SHP77 (cell line): Measurements from ENCODE around the gene CLTCL1.
A peak's percentile ranks its signal among the peaks of the same experiment; 100 is the strongest.

Experiments
- DNase-seq, 2 experiments: peaks; one replicate each; lab custom pipeline; 2025; lab: John Stamatoyannopoulos, UW

Gene CLTCL1

DNA sequence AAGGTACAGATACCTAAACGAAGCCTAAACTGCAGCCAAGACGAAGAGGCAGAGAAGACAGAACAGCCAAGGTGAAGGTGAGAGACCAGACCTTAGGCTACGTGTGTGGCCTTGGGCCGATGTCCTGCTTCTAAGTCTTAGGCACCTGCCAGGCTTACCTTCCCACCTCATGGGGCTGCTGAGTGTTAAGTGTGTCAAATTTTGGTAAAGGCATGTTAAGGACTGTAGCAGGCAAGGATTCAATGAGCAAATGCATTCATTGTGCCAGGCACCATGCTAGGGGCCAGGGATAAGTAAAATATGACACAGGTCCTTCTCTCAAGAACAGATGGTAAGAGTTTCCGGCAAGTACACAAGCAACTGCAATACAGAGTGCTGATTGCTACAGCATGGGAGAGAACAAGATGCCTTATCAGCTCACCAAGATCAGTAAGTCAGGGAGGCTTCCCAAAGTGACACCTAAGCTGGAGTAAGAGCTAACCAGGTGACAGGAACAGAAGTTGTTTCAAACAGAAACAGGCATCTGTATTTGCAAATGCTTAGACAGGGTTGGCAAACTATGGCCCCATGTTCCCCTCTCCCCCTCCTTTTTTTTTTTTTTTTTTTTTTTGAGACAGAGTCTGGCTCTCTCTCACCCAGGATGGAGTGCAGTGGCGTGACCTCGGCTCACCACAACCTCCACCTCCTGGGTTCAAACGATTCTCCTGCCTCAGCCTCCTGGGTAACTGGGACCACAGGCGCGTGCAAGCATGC is 46.7 kb downstream of the CLTCL1 start:
- no peak for DNase-seq

GRCh38 chr22:19242699-19243098 is 48.8 kb downstream of the CLTCL1 start:
- DNase-seq: no peak

DNA sequence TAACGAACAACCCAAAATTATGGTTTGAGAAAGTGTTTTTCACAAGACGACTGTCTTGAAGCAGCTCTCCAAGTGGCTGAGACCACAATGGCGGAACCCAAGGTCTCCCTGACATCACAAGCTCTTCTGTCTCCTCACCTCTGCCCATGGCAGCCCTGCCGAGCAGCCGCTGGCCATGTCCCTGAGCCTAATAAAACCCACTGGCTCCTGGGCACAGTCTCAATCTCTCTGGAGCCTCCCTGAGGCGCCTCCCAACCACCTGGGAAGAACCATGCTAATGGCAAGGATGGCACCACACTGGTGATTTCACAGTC is 50.0 kb downstream of the CLTCL1 start:
- no peak for DNase-seq

DNA sequence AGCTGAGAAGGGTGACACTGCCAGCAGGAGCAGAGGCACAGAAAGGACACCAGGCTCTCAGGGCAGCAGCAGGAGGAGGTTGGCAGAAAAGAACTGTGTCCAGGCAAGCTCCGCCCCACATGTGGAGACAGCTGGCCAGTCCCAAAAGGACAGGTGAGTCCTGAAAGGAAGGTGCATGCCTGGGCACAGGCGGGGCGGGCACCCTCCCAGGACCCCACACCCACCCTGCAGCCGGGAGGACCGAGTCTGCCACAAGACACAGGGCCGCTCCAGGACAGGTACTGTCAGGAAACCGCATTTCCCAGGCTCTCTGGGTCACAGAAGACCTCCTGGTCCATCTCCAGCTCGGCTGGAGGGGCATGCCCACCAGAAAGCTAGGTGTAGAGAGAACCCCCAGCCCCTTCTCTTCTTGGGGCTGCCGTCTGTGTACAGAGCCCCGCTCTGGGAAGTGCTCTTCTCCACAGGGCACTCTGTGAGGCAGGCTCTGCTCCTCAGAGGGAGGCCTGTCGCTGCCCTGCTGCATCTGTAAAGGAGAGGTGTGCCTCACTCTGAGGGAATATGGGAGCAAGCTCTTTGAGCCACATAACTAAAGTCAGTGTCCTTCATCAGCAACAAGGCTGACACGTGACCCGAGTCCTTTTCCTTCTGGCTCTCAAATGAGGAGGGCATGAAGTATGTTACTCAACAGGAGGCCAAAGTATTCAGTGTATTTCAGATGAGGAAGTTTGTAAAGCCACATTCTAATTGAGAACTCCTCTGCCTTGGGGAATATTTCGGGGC is 50.5 kb downstream of the CLTCL1 start:
- no peak for DNase-seq

GRCh38 chr22:19239464-19239863 is 52.1 kb downstream of the CLTCL1 start:
- no peak for DNase-seq

- DNase-seq: no peak
These were observed 52.6 kb downstream of the CLTCL1 start for GRCh38 chr22:19238900-19239299.

GRCh38 chr22:19235874-19236273 is 55.6 kb downstream of the CLTCL1 start:
- DNase-seq: no peak

DNA sequence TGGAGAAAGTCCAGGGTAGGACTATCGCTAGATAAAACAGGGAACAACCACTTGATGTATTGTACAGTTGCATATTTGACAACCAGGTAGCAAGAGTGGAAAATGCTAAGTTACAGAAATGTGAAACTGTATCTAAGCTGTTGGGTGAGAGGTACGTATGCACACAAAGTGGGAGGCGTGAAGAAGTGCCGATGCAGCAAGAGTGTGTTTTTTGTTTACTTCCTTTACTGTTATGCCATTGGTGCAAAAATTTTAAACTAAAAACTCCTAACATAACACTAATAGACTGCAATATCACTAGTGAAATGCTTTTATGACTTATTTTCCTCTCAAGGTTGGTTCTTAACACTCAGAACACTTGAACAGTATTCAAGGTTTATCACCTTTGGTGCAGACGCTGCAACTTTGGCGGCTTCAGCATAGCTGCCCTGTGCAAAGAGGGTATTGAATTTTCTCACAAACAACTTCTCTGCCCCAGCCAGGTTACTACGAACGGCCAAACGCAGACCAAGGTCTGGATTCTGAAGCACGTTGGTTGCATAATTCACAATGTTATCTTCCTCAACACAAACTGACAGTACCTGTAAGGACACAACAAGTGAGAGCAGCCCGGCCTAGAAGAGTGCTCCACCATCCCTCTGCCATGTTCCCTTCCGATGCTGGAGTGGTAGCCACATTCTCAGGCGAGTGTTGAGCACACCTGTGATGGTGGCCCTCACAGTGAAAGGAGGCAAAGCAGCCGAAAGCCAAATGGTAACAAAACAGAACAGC is 57.2 kb downstream of the CLTCL1 start:
- DNase-seq: no peak

GRCh38 chr22:19233189-19233661 is 58.3 kb downstream of the CLTCL1 start:
- DNase-seq: no peak

- peak in 1 of 2 experiments; percentile 61 for DNase-seq
These were observed 58.9 kb downstream of the CLTCL1 start for GRCh38 chr22:19232623-19233022.

DNA sequence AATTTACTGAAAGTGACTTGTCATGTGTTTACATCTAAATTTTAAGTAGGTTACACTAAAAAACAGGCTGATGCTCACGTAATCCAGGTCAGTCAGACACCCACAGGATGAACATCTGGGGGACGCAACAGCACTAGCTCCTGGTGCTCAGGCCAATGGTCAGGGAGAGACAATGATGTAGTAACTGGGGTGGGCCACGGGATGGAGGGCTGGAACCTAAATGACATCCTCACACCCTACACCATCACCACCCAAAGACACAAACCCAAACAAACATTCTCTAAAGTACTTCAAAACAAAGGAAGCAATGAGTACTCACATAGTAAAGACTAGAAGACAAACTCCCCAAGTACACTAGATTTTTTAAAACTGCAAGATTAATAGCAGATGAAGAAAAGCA is 59.5 kb downstream of the CLTCL1 start:
- no peak for DNase-seq

- no peak for DNase-seq
These were observed 61.9 kb downstream of the CLTCL1 start for GRCh38 chr22:19229600-19229999.

DNA sequence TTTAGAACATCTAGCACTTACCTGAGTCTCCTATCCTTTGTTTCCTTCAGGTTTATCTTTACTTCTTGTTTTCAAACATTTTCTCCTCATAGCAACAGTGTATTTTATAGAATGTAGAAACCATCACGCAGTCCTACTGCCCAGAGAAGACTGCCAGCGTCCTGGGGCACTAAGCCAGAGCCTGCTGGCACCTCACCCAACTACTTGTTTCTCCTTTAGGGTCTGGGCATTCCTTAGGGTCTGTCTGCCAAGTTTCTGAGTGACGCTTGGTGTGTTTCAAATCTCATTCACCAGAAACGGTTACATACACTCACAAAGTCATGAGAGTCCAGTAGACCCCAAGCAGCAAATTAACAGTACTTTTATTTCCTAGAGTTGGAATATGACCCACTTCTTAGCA is 63.3 kb downstream of the CLTCL1 start:
- DNase-seq: no peak

DNA sequence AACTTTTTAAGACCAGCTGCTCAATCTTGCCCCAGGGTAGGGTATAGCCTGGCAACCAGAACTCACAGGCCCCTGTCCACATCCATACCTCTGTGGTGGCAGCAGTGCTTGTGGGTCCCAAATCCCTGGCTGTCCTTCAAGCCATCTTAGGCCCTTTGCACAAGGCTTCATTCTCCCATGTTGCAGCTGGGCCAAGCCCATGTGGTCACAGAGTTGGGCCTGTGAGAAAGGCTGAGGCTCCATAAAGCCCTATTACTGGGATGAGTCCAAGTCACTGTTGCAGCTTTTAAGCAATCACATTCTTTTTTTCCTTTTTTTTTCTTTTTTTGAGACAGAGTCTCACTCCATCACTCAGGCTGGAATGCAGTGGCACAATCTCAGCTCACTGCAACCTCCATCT is 65.1 kb downstream of the CLTCL1 start:
- no peak for DNase-seq

DNA sequence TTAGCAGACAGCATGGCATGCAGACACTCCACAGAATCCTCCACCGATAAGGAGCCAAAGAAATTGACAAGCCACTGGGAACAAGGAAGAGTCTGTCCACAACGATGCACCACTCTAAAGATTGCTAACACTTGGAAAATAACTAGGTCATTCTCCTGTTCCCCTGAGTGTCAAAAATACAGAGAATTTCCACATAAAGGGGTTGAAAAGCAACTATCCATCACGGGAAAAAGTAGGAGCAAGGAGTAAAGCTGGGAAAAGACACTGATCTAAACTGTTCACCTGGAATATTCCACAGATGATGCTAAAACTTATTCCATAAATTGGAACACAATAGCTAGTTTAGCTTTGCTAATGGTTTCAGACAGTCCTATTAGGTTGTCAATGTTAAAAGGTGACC is 66.0 kb downstream of the CLTCL1 start:
- no peak for DNase-seq

- DNase-seq: no peak
These were observed 66.5 kb downstream of the CLTCL1 start for GRCh38 chr22:19224985-19225384.

GRCh38 chr22:19224557-19224956 is 67.0 kb downstream of the CLTCL1 start:
- DNase-seq: no peak

DNA sequence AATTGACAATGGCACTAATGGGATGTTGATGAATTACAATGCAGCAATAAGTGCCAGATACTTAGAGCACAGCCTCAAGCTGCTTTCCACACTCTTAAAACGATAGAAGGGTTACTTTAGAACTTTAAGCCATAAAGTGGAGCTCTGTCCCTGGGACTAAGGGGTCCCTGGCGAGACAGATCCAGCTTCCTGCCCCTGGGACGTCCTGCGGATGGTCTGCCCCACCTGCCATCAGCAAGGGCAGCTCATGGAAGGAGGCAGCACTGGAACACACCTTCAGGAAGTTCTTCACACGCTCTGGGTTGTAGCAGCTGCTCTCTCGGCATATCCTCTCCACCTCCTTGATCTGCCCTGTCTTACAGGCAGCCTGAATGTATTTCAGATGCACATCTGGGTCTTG is 67.9 kb downstream of the CLTCL1 start:
- DNase-seq: no peak

DNA sequence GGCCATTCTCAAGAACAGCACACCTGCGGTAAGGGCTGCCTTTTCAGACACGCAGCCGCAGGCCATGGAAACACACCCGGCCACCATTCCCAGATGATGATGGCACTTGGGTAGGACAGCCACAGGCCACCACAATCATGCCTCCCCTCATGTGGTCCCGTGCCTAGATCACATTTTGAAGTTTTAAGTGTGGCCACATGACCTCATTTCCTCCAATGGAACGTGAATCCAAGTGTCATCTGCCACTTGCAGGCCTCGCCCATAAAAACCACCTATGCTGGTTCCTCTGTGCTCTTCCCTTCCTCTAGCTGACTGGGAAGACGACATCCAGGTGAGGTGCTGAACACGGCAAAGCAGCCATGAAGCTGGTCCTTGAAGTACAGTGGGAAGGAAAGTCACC is 68.4 kb downstream of the CLTCL1 start:
- no peak for DNase-seq

DNA sequence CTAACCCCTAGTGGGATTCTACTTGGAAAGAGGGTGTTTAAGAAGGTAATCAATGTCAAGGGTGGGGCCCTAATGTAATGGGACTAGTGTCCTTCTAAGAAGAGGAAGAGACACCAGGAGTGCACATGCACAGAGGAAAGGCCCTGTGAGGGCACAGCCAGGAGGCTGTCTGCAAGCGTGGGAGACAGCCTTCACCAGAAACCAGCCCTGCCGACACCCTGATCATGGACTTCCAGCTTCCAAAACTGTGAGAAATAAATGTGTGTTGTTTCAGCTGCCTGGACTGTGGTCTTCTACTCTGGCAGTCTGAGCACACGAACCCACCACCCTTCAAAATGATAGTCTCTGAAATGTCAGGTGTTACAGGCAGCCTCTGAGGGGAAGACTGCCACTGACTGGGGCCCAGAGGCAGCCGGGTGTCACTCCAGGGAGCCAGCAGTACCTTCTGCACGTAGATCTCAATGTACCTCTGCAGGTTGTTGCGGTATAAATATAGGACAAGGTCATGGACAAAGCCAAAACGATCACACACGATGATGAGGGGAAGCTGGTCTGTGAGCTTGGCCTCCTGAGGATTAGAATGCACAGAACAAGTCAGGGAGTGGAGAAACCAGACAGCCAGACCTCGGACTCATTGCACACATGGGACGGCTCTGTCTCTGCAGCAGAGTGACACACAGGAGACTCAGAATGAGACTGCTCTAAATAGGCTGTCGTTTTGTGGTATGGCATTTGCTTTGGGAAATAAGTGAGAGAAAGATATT is 69.1 kb downstream of the CLTCL1 start:
- no peak for DNase-seq

DNA sequence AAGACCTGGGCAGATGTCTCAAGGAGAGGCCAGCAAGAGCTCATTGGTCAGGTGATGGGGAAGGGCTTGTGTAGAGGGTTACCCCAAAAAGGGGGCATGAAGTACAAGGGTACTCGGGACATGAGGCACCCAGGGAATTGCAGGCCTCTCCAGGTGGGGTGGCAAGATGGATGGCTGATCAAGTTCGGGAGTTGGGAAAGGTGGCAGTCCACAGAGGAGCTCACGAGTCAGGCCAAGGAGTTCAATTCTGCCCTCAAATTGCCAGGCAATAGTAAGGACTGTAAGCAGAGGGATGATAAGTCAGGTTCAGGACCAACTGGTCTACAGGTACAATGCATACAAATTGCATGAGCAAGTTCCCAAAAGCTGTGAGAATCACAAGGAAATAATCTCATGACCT is 70.7 kb downstream of the CLTCL1 start:
- no peak for DNase-seq
